ENCODE data around the gene FAM98A.

DNA sequence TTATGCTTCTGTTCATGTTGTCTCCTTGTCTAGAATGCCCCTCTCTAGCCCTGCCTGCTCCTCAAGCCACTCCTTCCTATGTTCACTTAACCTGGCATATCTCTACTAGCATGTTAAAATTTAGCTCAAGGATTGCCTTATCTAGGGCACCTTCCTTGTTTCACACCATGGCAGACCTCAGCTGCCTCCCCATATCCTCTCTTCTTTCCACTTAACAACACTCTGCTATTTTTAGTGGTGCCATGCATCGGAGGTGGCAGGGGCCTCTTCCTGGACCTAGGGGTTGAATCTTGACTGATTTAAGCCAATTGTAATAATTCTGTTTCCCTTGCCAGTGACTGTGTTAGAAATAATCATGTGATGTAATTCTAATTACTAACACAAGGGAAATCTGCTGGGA lies 36.9 kb upstream of the FAM98A start:
- TF ChIP-seq POLR2AphosphoS5 (IDR thresholded peaks at IDR 0.05) (no peak), CTCF (IDR thresholded peaks at IDR 0.05) (no peak), POLR2A (IDR thresholded peaks at IDR 0.05) (no peak)

Measured in suprapubic skin (tissue), 4 donors.